ENCODE measurements around the gene ZBTB6. TPM values are rescaled to one million over a fixed set of nuclear protein-coding genes. Genes with fewer than 3 reads are reported as not detected.
A peak's percentile ranks its signal among the peaks of the same experiment; 100 is the strongest.

Gene ZBTB6
- total and polyA plus RNA-seq, 9 of the 15 experiments (the other 6 are each of a cell fraction or from before 2014, with no cell fraction given) = 1.4 to 7.2 (median 5.3) TPM

GRCh38 chr9:122923947-122924346 is 10.8 kb upstream of the ZBTB6 start (continued):
- TF ChIP-seq MEIS2 (IDR thresholded peaks at IDR 0.05; ENCODE audit: partially characterized antibody) (peak; percentile 41), THRAP3 (IDR thresholded peaks at IDR 0.05; ENCODE audit: borderline replicate concordance) (no peak)

GRCh38 chr9:122922713-122923112 is 9.6 kb upstream of the ZBTB6 start:
- POLR2A ChIA-PET = interaction anchor here (0.7 kb wide), 1 partner anchor 9 kb away, joined by 3 read pairs; the partner anchor contains the start of gene ZBTB26
- 94% methylated on average over 4 of the region's 8 CpGs for WGBS (ENCODE audit: insufficient coverage, low coverage, missing lambda C conversion rate)
- in situ Hi-C loops (cut with MboI) = no loop called here
- Histone ChIP-seq H3K79me2 (ENCODE audit: control insufficient read depth, insufficient read depth, low read length) (peaks cover 4% of the 10 kb centered on the region; the same call in 1 of the 3 replicates), H3K4me2 (ENCODE audit: insufficient read depth, low read length) (no peak overlapping the region), H3K27ac (ENCODE audit: extremely low read depth, low read depth, low read length) (no peak overlapping the region), H3K36me3 (ENCODE audit: control insufficient read depth, insufficient read depth, low read length) (peaks cover 29% of the 10 kb centered on the region; the same call in 1 of the 3 replicates), H3K4me1 (replicated peaks in 1 of 2; ENCODE audit: control insufficient read depth in 2 of 2, insufficient read depth in 2 of 2, low read length in 2 of 2) (no peaks in the 10 kb centered on the region), H3K27me3 (ENCODE audit: control insufficient read depth in 2 of 2, insufficient read depth in 2 of 2, low read length in 2 of 2) (no peaks in the 10 kb centered on the region), H3K4me3 (no peak overlapping the region), H3K9me3 (replicated peaks; ENCODE audit: control insufficient read depth, insufficient read depth, low read depth, low read length) (no peaks in the 10 kb centered on the region), H3K9me1 (ENCODE audit: control insufficient read depth, insufficient read depth, low read length) (no peaks in the 10 kb centered on the region), H3K9ac (ENCODE audit: insufficient read depth in 1 of 2, low read depth in 2 of 2, low read length in 2 of 2) (no peak overlapping the region), H2AFZ (ENCODE audit: low read depth, low read length) (no peak overlapping the region), H4K20me1 (replicated peaks; ENCODE audit: control insufficient read depth, insufficient read depth, low read length) (no peaks in the 10 kb centered on the region)
- ATAC-seq = no peak
- intact Hi-C loops (cut with micrococcal nuclease) = no loop called here
- no TSS peak for BruUV-seq (replicated peaks)
- DNase-seq (ENCODE audit: extremely low read depth in 1 of 4, low spot score in 3 of 4) = no peak
- CTCF ChIA-PET (ENCODE audit: low intra/inter-chr PET ratio) = no interaction called here
- no peak for TF ChIP-seq ZKSCAN1 (IDR thresholded peaks at IDR 0.05; ENCODE audit: low read depth, low read length)
- TF ChIP-seq CC2D1A (IDR thresholded peaks at IDR 0.05) = no peak
- TF ChIP-seq CTCFL (IDR thresholded peaks at IDR 0.05; ENCODE audit: borderline replicate concordance, insufficient read depth, low read depth, low read length, poor library complexity, severe bottlenecking) = no peak
- TF ChIP-seq ZMIZ1 (IDR thresholded peaks at IDR 0.05; ENCODE audit: low read depth in 2 of 2, low read length in 2 of 2) = no peak
- no peak for TF ChIP-seq HMG20A (CRISPR knock-in tag; conservative IDR thresholded peaks at IDR 0.05)
- FAIRE-seq = no peak
